CD14-positive monocyte (primary cell): ENCODE measurements around the gene PRKAR1B. TPM values are rescaled to one million over a fixed set of nuclear protein-coding genes. Genes with fewer than 3 reads are reported as not detected.
A peak's percentile ranks its signal among the peaks of the same experiment; 100 is the strongest.

Experiments
- DNase-seq, 3 donors: peaks; one replicate each; pipeline ENCODE4 v3.0.0-alpha.2; 2011 to 2022
- H2AFZ ChIP-seq: 2 replicates; pipeline ENCODE4 v1.6.0; 2012; ENCODE audit warnings: mild to moderate bottlenecking, low read depth, low read length, inconsistent platforms; ENCODE audit not compliant: insufficient read depth, poor library complexity, severe bottlenecking
- H3K27ac ChIP-seq, 2 donors: 1 replicate in 1 of 2; 2 replicates in 1 of 2; pipeline ENCODE4 v1.5.1; 2012 to 2013; ENCODE audit warnings: low read length in 2 of 2, control low read depth in 1 of 2, inconsistent platforms in 1 of 2, low read depth in 1 of 2, mild to moderate bottlenecking in 1 of 2
- H3K27me3 ChIP-seq, 2 donors: one replicate each; pipeline versions ENCODE4 v1.6.0 to v1.6.1; 2011 to 2013; ENCODE audit warnings: low read length in 2 of 2; ENCODE audit not compliant: control insufficient read depth in 2 of 2, insufficient read depth in 2 of 2
- H3K36me3 ChIP-seq, 2 donors: replicated peaks in 1 of 2; 1 replicate in 1 of 2; 2 replicates in 1 of 2; pipeline versions ENCODE4 v1.5.1 to v1.6.1; 2012 to 2013; ENCODE audit warnings: low read length in 2 of 2, control low read depth in 1 of 2, inconsistent platforms in 1 of 2, mild to moderate bottlenecking in 1 of 2; ENCODE audit not compliant: insufficient read depth in 2 of 2, control insufficient read depth in 1 of 2
- H3K4me1 ChIP-seq, 2 donors: 1 replicate in 1 of 2; 2 replicates in 1 of 2; pipeline versions ENCODE4 v1.5.1 to v1.6.1; 2012 to 2013; ENCODE audit warnings: low read length in 2 of 2, control low read depth in 1 of 2, inconsistent platforms in 1 of 2, mild to moderate bottlenecking in 1 of 2, moderate library complexity in 1 of 2; ENCODE audit not compliant: insufficient read depth in 2 of 2, control insufficient read depth in 1 of 2
- H3K4me2 ChIP-seq: replicated peaks from 2 replicates; pipeline ENCODE3; 2012; ENCODE audit warnings: low read length, moderate library complexity, mild to moderate bottlenecking; ENCODE audit not compliant: poor library complexity, severe bottlenecking; ENCODE audit errors: extremely low read depth
- H3K4me3 ChIP-seq, 3 experiments: fragments of 200-600 bp in 1 of 3; sonication (generic) in 1 of 3; replicated peaks in 1 of 3; 1 replicate in 2 of 3; 2 replicates in 1 of 3; pipeline ENCODE4 v1.5.1; 2011 to 2013; ENCODE audit warnings: low read length in 3 of 3, mild to moderate bottlenecking in 3 of 3, control low read depth in 2 of 3, low read depth in 2 of 3, inconsistent platforms in 1 of 3, moderate library complexity in 1 of 3
- H3K79me2 ChIP-seq: 2 replicates; pipeline ENCODE4 v1.6.0; 2012; ENCODE audit warnings: mild to moderate bottlenecking, control low read depth, inconsistent platforms, low read length, moderate library complexity; ENCODE audit not compliant: insufficient read depth
- H3K9ac ChIP-seq: 2 replicates; pipeline ENCODE4 v1.6.0; 2017; ENCODE audit warnings: low read length, mild to moderate bottlenecking; ENCODE audit not compliant: insufficient read depth, poor library complexity, severe bottlenecking
- H3K9me3 ChIP-seq, 2 donors: replicated peaks in 1 of 2; 1 replicate in 1 of 2; 2 replicates in 1 of 2; pipeline versions ENCODE4 v1.5.1 to v1.6.1; 2012 to 2013; ENCODE audit warnings: low read length in 2 of 2, control low read depth in 1 of 2; ENCODE audit not compliant: control insufficient read depth in 1 of 2, insufficient read depth in 1 of 2
- H4K20me1 ChIP-seq: 2 replicates; pipeline ENCODE4 v1.6.0; 2012; ENCODE audit warnings: mild to moderate bottlenecking, low read length, control low read depth, moderate library complexity; ENCODE audit not compliant: insufficient read depth
- H3K27ac Mint-ChIP-seq, 7 donors: one replicate each; pipeline ENCODE4 v1.8.0; 2020; ENCODE audit warnings: mild to moderate bottlenecking in 7 of 7, mixed read lengths in 7 of 7, moderate library complexity in 6 of 7, inconsistent platforms in 2 of 7
- H3K27me3 Mint-ChIP-seq, 3 donors: one replicate each; pipeline ENCODE4 v1.8.0; 2021 to 2022; ENCODE audit warnings: low read depth in 3 of 3, mild to moderate bottlenecking in 3 of 3, mixed read lengths in 3 of 3, moderate library complexity in 3 of 3, inconsistent platforms in 1 of 3
- H3K36me3 Mint-ChIP-seq, 2 donors: one replicate each; pipeline ENCODE4 v1.8.0; 2020; ENCODE audit warnings: mixed read lengths in 2 of 2, inconsistent platforms in 1 of 2, mild to moderate bottlenecking in 1 of 2
- H3K4me1 Mint-ChIP-seq: one replicate; pipeline ENCODE4 v1.8.0; 2020; ENCODE audit warnings: mild to moderate bottlenecking, mixed read lengths
- H3K4me3 Mint-ChIP-seq, 2 donors: one replicate each; pipeline ENCODE4 v1.8.0; 2020; ENCODE audit warnings: mild to moderate bottlenecking in 2 of 2, mixed read lengths in 2 of 2, moderate library complexity in 1 of 2
- H3K9me3 Mint-ChIP-seq, 7 donors: one replicate each; pipeline ENCODE4 v1.8.0; 2020 to 2022; ENCODE audit warnings: mixed read lengths in 7 of 7, mild to moderate bottlenecking in 6 of 7, moderate library complexity in 6 of 7, inconsistent platforms in 2 of 7
- WGBS: methylation state at CpG from one replicate; pipeline ENCODE4 v1.1.5; 2013; ENCODE audit warnings: missing lambda C conversion rate; ENCODE audit not compliant: insufficient coverage; 5-methylcytosine and 5-hydroxymethylcytosine counted together
- intact Hi-C, 2 donors: fragments of 100-400 bp; cut with micrococcal nuclease; formaldehyde crosslinking; loops; one replicate each; pipeline versions ENCODE4 v1.15.0 to v1.15.1; 2023
- polyA plus RNA-seq, 3 donors: library from polyadenylated mRNA; depleted of rRNA in 1 of 3; unstranded in 2 of 3; stranded (reverse) in 1 of 3; fragments of 300-500 nt in 2 of 3; fragments of >200 nt in 1 of 3; fragmentation: Illumina TruSeq in 2 of 3; gene quantifications; 1 replicate in 2 of 3; 2 replicates in 1 of 3; pipeline ENCODE4 v1.2.3, GENCODE V29; 2012 to 2021
- TF ChIP-seq, protein P1 (sequence below): fragments of 200-600 bp; IDR thresholded peaks from one replicate; pipeline ENCODE4 v1.8.0; 2022; ENCODE audit warnings: antibody characterized with exemption, mild to moderate bottlenecking

Gene PRKAR1B
- polyA plus RNA-seq, 3 donors, result 0.94 to 2.1 (median 1.1) TPM

DNA sequence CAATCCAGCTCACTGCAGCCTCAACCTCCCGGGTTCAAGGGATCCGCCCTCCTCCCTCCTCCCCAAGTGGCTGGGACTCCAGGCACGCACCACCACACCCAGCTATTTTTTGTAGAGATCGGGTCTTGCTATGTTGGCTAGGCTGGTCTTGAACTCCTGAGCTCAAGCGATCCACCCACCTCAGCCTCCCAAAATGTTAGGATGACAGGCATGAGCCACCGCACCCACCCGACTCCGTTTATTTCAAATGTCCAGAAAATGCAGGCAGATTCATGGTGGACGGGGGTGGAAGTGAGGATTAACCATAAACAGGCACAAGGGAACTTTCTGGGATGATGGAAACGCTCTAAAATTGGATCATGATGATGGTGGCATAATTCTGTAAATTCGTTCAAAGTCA is 85.1 kb downstream of the PRKAR1B start:
- Mint-ChIP-seq H3K27ac (no peak overlapping the region), H3K27me3 (peaks cover 0 to 2% (median 2%) of the 10 kb centered on the region in 3 donors), H3K4me3 (no peak overlapping the region), H3K4me1 (no peaks in the 10 kb centered on the region), H3K36me3 (no peaks in the 10 kb centered on the region), H3K9me3 (peaks cover 7 to 25% (median 16%) of the 10 kb centered on the region in 7 donors)
- Histone ChIP-seq H3K27me3 (no peaks in the 10 kb centered on the region), H3K79me2 (no peaks in the 10 kb centered on the region), H3K4me1 (no peaks in the 10 kb centered on the region), H3K4me3 (no peak overlapping the region), H4K20me1 (no peaks in the 10 kb centered on the region), H3K9ac (no peak overlapping the region), H2AFZ (no peak overlapping the region), H3K9me3 (peaks cover 10 to 26% of the 10 kb centered on the region in 2 donors), H3K27ac (no peak overlapping the region), H3K4me2 (no peak overlapping the region), H3K36me3 (no peaks in the 10 kb centered on the region)
- intact Hi-C loops, result no loop called here
- 100% methylated on average over 4 of the region's 11 CpGs for WGBS
- TF ChIP-seq, protein P1, sequence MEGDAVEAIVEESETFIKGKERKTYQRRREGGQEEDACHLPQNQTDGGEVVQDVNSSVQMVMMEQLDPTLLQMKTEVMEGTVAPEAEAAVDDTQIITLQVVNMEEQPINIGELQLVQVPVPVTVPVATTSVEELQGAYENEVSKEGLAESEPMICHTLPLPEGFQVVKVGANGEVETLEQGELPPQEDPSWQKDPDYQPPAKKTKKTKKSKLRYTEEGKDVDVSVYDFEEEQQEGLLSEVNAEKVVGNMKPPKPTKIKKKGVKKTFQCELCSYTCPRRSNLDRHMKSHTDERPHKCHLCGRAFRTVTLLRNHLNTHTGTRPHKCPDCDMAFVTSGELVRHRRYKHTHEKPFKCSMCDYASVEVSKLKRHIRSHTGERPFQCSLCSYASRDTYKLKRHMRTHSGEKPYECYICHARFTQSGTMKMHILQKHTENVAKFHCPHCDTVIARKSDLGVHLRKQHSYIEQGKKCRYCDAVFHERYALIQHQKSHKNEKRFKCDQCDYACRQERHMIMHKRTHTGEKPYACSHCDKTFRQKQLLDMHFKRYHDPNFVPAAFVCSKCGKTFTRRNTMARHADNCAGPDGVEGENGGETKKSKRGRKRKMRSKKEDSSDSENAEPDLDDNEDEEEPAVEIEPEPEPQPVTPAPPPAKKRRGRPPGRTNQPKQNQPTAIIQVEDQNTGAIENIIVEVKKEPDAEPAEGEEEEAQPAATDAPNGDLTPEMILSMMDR, result no peak
- no peak for DNase-seq

DNA sequence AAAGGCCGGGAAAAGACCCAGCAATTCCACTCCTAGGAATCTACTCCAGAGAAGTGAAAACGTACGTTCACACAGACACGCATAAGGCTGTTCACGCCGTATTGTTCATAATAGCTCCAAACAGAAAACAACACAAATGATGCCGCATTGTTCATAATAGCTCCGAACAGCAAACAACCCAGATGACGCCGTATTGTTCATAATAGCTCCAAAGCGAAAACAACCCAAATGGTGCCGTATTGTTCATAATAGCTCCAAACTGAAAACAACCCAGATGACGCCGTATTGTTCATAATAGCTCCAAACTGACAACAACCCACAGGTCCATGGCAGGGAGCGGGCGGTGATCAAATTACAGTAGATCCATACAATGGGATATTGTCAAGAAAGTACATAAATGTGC is 85.8 kb downstream of the PRKAR1B start:
- H3K4me2 ChIP-seq, result no peak overlapping the region
- 99% methylated on average over 14 of the region's 16 CpGs for WGBS
- DNase-seq, result no peak
- H3K36me3 Mint-ChIP-seq, result no peaks in the 10 kb centered on the region
- H3K9ac ChIP-seq, result no peak overlapping the region
- H3K27me3 Mint-ChIP-seq, result peaks cover 1 to 4% (median 2%) of the 10 kb centered on the region in 3 donors
- no peak overlapping the region for H2AFZ ChIP-seq
- no peak overlapping the region for H3K27ac ChIP-seq
- peaks cover 11 to 28% (median 19%) of the 10 kb centered on the region in 7 donors for H3K9me3 Mint-ChIP-seq
- H3K4me3 ChIP-seq, result no peak overlapping the region
- intact Hi-C loops, result no loop called here
- no peaks in the 10 kb centered on the region for H3K27me3 ChIP-seq
- no peaks in the 10 kb centered on the region for H3K4me1 Mint-ChIP-seq
- no peaks in the 10 kb centered on the region for H3K36me3 ChIP-seq
- no peaks in the 10 kb centered on the region for H3K79me2 ChIP-seq
- no peaks in the 10 kb centered on the region for H4K20me1 ChIP-seq
- TF ChIP-seq, protein P1, result no peak
- no peaks in the 10 kb centered on the region for H3K4me1 ChIP-seq
- no peak overlapping the region for H3K4me3 Mint-ChIP-seq
- H3K9me3 ChIP-seq, result peaks cover 10 to 26% of the 10 kb centered on the region in 2 donors
- peak overlapping the region in 1 of 7 donors; percentile 38 for H3K27ac Mint-ChIP-seq
